Vagina (tissue), 2 donors: ENCODE data around the gene ELK3.

Experiments used
- CTCF ChIP-seq, 3 experiments: fragments of 450-650 bp in 2 of 3; fragments of 200-600 bp in 1 of 3; sonication (generic) in 1 of 3; IDR thresholded peaks; one replicate each; pipeline ENCODE4 v1.5.1; 2017 to 2019; ENCODE audit warnings: antibody characterized with exemption in 3 of 3, mild to moderate bottlenecking in 2 of 3, moderate library complexity in 2 of 3
- POLR2A ChIP-seq, 2 donors: fragments of 450-650 bp; IDR thresholded peaks; one replicate each; pipeline ENCODE4 v1.6.1; 2017; ENCODE audit warnings: antibody characterized with exemption in 2 of 2, mild to moderate bottlenecking in 2 of 2, moderate library complexity in 2 of 2

- TF ChIP-seq CTCF (IDR thresholded peaks at IDR 0.05) (no peak), POLR2A (IDR thresholded peaks at IDR 0.05) (no peak)
Measured at GRCh38 chr12:96213869-96214268, 19.7 kb downstream of the ELK3 start.
